CD4-positive, alpha-beta T cell (primary cell): Measurements from ENCODE around the gene NR1I2. TPM values are rescaled to one million over a fixed set of nuclear protein-coding genes. Genes with fewer than 3 reads are reported as not detected.

Experiments used
- ATAC-seq: fragments of 200-7000 bp; cut with Tn5 transposase; one replicate; pipeline ENCODE4 v1.10.0; 2022; ENCODE audit warnings: mild to moderate bottlenecking; ENCODE audit not compliant: poor library complexity
- CTCF ChIA-PET: fragments of 350-600 bp; sonication (Branson Sonifier 250); formaldehyde crosslinking; loops from one replicate; lab custom pipeline; 2021; ENCODE audit warnings: antibody characterized with exemption, inconsistent platforms; lab: Charles Lee
- POLR2A ChIA-PET: fragments of 350-600 bp; sonication (Branson Sonifier 250); formaldehyde crosslinking; loops from one replicate; lab custom pipeline; 2021; ENCODE audit warnings: antibody characterized with exemption, inconsistent platforms; lab: Charles Lee
- DNase-seq, 14 experiments: peaks; one replicate each; pipeline ENCODE4 v3.0.0-alpha.2; 2013 to 2020; ENCODE audit warnings: mixed read lengths in 2 of 14
- H3K27ac ChIP-seq, 2 donors: one replicate each; pipeline versions ENCODE4 v1.5.1 to v1.7.0; 2013; ENCODE audit warnings: low read length in 2 of 2, low read depth in 1 of 2, mild to moderate bottlenecking in 1 of 2
- H3K27me3 ChIP-seq, 2 experiments: 1 replicate in 1 of 2; 2 replicates in 1 of 2; pipeline versions ENCODE4 v1.6.1 to v1.7.0; 2013; ENCODE audit warnings: low read length in 2 of 2, control low read depth in 1 of 2, mild to moderate bottlenecking in 1 of 2, moderate library complexity in 1 of 2; ENCODE audit not compliant: insufficient read depth in 2 of 2, control insufficient read depth in 1 of 2
- H3K36me3 ChIP-seq: one replicate; pipeline ENCODE4 v1.6.1; 2013; ENCODE audit warnings: low read length, control low read depth; ENCODE audit not compliant: insufficient read depth
- H3K4me1 ChIP-seq: one replicate; pipeline ENCODE4 v1.6.1; 2013; ENCODE audit warnings: low read length, control low read depth; ENCODE audit not compliant: insufficient read depth
- H3K4me3 ChIP-seq: one replicate; pipeline ENCODE4 v1.5.1; 2013; ENCODE audit warnings: mild to moderate bottlenecking, low read length, moderate library complexity
- H3K9me3 ChIP-seq, 2 experiments: 1 replicate in 1 of 2; 2 replicates in 1 of 2; pipeline versions ENCODE4 v1.6.1 to v1.7.0; 2013; ENCODE audit warnings: low read length in 2 of 2, mild to moderate bottlenecking in 2 of 2, control low read depth in 1 of 2, moderate library complexity in 1 of 2; ENCODE audit not compliant: control insufficient read depth in 1 of 2, insufficient read depth in 1 of 2
- H3K27ac Mint-ChIP-seq: one replicate; pipeline ENCODE4 v1.8.0; 2020; ENCODE audit warnings: mixed read lengths
- H3K27me3 Mint-ChIP-seq: one replicate; pipeline ENCODE4 v1.8.0; 2021; ENCODE audit warnings: mixed read lengths
- H3K36me3 Mint-ChIP-seq: one replicate; pipeline ENCODE4 v1.8.0; 2021; ENCODE audit warnings: low read depth, mixed read lengths
- H3K4me1 Mint-ChIP-seq: one replicate; pipeline ENCODE4 v1.8.0; 2021; ENCODE audit warnings: low read depth, mixed read lengths
- H3K4me3 Mint-ChIP-seq: one replicate; pipeline ENCODE4 v1.8.0; 2020; ENCODE audit warnings: mild to moderate bottlenecking, mixed read lengths
- H3K9me3 Mint-ChIP-seq: one replicate; pipeline ENCODE4 v1.8.0; 2020; ENCODE audit warnings: mixed read lengths
- intact Hi-C, 2 experiments: fragments of 100-400 bp; cut with DNase I in 1 of 2; cut with micrococcal nuclease in 1 of 2; formaldehyde crosslinking; loops; one replicate each; pipeline versions ENCODE4 v1.15.1 to v1.9.0; 2023 to 2025; cut with DNase I, micrococcal nuclease
- total RNA-seq, 174 experiments: library from RNA in 2 of 174; stranded (reverse) in 2 of 174; gene quantifications; one replicate each; pipeline ENCODE4 v1.2.3 and lab custom pipeline; 2021 to 2026
- TF ChIP-seq, protein P1 (sequence below): fragments of 200-600 bp; IDR thresholded peaks from one replicate; pipeline ENCODE4 v1.8.0; 2022; ENCODE audit warnings: antibody characterized with exemption, mild to moderate bottlenecking

The NR1I2 gene
- total RNA-seq, 2 experiments from 2014 or later = 0.25 TPM; not detected in 1

DNA sequence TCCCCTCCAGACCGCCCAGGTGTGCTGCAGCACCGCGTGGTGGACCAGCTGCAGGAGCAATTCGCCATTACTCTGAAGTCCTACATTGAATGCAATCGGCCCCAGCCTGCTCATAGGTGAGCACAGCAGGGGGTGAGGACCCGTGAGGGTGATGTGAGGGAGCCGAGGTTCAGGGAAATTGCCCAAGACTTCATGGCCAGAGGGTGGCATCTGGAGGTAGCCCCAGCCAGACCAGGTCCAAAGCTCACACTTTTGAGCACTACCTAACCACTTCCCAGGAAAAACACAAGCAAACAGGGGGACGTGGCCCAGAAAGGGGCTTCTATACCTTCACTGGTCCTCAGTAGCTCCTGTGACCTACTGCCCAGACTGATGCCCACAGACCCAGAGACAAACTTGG lies 33.8 kb downstream of the NR1I2 start:
- intact Hi-C loops = no loop called here
- no peak overlapping the region for H3K4me3 ChIP-seq
- CTCF ChIA-PET = no interaction called here
- peaks cover 3% of the 10 kb centered on the region for H3K4me1 ChIP-seq
- no peaks in the 10 kb centered on the region for H3K36me3 Mint-ChIP-seq
- POLR2A ChIA-PET = no interaction called here
- H3K4me1 Mint-ChIP-seq = peaks cover 2% of the 10 kb centered on the region
- H3K27me3 ChIP-seq = no peaks in the 10 kb centered on the region
- no peak overlapping the region for H3K27ac ChIP-seq
- TF ChIP-seq, protein P1, sequence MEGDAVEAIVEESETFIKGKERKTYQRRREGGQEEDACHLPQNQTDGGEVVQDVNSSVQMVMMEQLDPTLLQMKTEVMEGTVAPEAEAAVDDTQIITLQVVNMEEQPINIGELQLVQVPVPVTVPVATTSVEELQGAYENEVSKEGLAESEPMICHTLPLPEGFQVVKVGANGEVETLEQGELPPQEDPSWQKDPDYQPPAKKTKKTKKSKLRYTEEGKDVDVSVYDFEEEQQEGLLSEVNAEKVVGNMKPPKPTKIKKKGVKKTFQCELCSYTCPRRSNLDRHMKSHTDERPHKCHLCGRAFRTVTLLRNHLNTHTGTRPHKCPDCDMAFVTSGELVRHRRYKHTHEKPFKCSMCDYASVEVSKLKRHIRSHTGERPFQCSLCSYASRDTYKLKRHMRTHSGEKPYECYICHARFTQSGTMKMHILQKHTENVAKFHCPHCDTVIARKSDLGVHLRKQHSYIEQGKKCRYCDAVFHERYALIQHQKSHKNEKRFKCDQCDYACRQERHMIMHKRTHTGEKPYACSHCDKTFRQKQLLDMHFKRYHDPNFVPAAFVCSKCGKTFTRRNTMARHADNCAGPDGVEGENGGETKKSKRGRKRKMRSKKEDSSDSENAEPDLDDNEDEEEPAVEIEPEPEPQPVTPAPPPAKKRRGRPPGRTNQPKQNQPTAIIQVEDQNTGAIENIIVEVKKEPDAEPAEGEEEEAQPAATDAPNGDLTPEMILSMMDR = no peak
- H3K4me3 Mint-ChIP-seq = no peak overlapping the region
- no peak overlapping the region for H3K27ac Mint-ChIP-seq
- H3K9me3 Mint-ChIP-seq = no peaks in the 10 kb centered on the region
- peaks cover 3% of the 10 kb centered on the region for H3K27me3 Mint-ChIP-seq
- no peak for ATAC-seq
- H3K36me3 ChIP-seq = no peaks in the 10 kb centered on the region
- no peaks in the 10 kb centered on the region for H3K9me3 ChIP-seq
- DNase-seq = no peak

- Histone ChIP-seq H3K27me3 (no peaks in the 10 kb centered on the region), H3K4me1 (no peaks in the 10 kb centered on the region), H3K9me3 (no peaks in the 10 kb centered on the region), H3K36me3 (no peaks in the 10 kb centered on the region), H3K4me3 (no peak overlapping the region), H3K27ac (no peak overlapping the region)
- H3K36me3 Mint-ChIP-seq = no peaks in the 10 kb centered on the region
- POLR2A ChIA-PET = no interaction called here
- CTCF ChIA-PET = no interaction called here
- H3K27ac Mint-ChIP-seq = no peak overlapping the region
- DNase-seq (no peak), ATAC-seq (no peak)
- intact Hi-C loops = no loop called here
- peaks cover 9% of the 10 kb centered on the region for H3K4me1 Mint-ChIP-seq
- H3K4me3 Mint-ChIP-seq = no peak overlapping the region
- TF ChIP-seq, protein P1 = no peak
- no peaks in the 10 kb centered on the region for H3K9me3 Mint-ChIP-seq
- peaks cover 3% of the 10 kb centered on the region for H3K27me3 Mint-ChIP-seq
Observed at GRCh38 chr3:119817071-119817470, 35.2 kb downstream of the NR1I2 start.

DNA sequence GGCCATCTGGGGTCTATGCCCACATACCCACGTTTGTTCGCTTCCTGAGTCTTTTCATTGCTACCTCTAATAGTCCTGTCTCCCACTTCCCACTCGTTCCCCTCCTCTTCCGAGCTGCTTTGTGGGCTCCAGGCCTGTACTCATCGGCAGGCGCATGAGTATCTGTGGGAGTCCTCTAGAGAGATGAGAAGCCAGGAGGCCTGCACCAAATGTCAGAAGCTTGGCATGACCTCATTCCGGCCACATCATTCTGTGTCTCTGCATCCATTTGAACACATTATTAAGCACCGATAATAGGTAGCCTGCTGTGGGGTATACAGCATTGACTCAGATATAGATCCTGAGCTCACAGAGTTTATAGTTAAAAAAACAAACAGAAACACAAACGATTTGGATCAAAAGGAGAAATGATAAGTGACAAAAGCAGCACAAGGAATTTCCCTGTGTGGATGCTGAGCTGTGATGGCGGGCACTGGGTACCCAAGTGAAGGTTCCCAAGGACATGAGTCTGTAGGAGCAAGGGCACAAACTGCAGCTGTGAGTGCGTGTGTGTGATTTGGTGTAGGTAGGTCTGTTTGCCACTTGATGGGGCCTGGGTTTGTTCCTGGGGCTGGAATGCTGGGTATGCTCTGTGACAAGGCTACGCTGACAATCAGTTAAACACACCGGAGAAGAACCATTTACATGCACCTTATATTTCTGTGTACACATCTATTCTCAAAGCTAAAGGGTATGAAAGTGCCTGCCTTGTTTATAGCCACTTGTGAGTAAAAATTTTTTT lies 35.9 kb downstream of the NR1I2 start:
- TF ChIP-seq, protein P1 = no peak
- ATAC-seq (no peak), DNase-seq (no peak)
- Mint-ChIP-seq H3K27ac (no peak overlapping the region), H3K9me3 (no peaks in the 10 kb centered on the region), H3K36me3 (no peaks in the 10 kb centered on the region), H3K27me3 (peaks cover 3% of the 10 kb centered on the region), H3K4me3 (no peak overlapping the region), H3K4me1 (peaks cover 9% of the 10 kb centered on the region)
- intact Hi-C loops = no loop called here
- no peaks in the 10 kb centered on the region for H3K27me3 ChIP-seq
- H3K27ac ChIP-seq = no peak overlapping the region
- H3K36me3 ChIP-seq = no peaks in the 10 kb centered on the region
- no peaks in the 10 kb centered on the region for H3K9me3 ChIP-seq
- POLR2A ChIA-PET = no interaction called here
- no peaks in the 10 kb centered on the region for H3K4me1 ChIP-seq
- CTCF ChIA-PET = no interaction called here
- H3K4me3 ChIP-seq = no peak overlapping the region
